B cell (primary cell): ENCODE results near the gene MAPK8. TPM values are rescaled to one million over a fixed set of nuclear protein-coding genes. Genes with fewer than 3 reads are reported as not detected.
A peak's percentile ranks its signal among the peaks of the same experiment; 100 is the strongest.
"Not testable (repeated sequence)": the region's sequence is repeated elsewhere in the genome, so short reads cannot be mapped to it uniquely, and the experiment has no call there.

Experiments
- ATAC-seq: fragments of 200-7000 bp; cut with Tn5 transposase; one replicate; pipeline ENCODE4 v1.10.0; 2021; ENCODE audit warnings: low read depth, mild to moderate bottlenecking, moderate number of reproducible peaks, moderate library complexity
- CTCF ChIA-PET: fragments of 350-600 bp; sonication (Branson Sonifier 250); formaldehyde crosslinking; loops from one replicate; lab custom pipeline; 2021; ENCODE audit warnings: antibody characterized with exemption, inconsistent platforms; lab: Charles Lee
- POLR2A ChIA-PET: fragments of 350-600 bp; sonication (Branson Sonifier 250); formaldehyde crosslinking; loops from one replicate; lab custom pipeline; 2021; ENCODE audit warnings: antibody characterized with exemption; lab: Charles Lee
- DNase-seq: peaks from one replicate; pipeline ENCODE4 v3.0.0; 2013
- H2AFZ ChIP-seq: 2 replicates; pipeline ENCODE4 v1.6.1; 2012; ENCODE audit warnings: mild to moderate bottlenecking, low read depth, low read length; ENCODE audit not compliant: insufficient read depth, poor library complexity, severe bottlenecking
- H3K27ac ChIP-seq, 2 donors: 1 replicate in 1 of 2; 2 replicates in 1 of 2; pipeline ENCODE4 v1.5.1; 2012 to 2013; ENCODE audit warnings: low read length in 2 of 2, mild to moderate bottlenecking in 2 of 2, moderate library complexity in 1 of 2
- H3K27me3 ChIP-seq, 4 experiments: fragments of 200-600 bp in 1 of 4; sonication (generic) in 1 of 4; replicated peaks in 1 of 4; 1 replicate in 2 of 4; 2 replicates in 2 of 4; pipeline versions ENCODE4 v1.6.1 to v1.7.0; 2013 to 2016; ENCODE audit warnings: low read length in 3 of 4, mild to moderate bottlenecking in 2 of 4, mixed read lengths in 1 of 4, moderate library complexity in 1 of 4; ENCODE audit not compliant: insufficient read depth in 4 of 4, control insufficient read depth in 3 of 4; ENCODE audit errors: control extremely low read depth in 1 of 4
- H3K36me3 ChIP-seq, 2 experiments: replicated peaks in 1 of 2; 1 replicate in 1 of 2; 2 replicates in 1 of 2; pipeline versions ENCODE4 v1.6.1 to v1.7.1; 2013; ENCODE audit warnings: low read length in 1 of 2; ENCODE audit not compliant: insufficient read depth in 2 of 2, control insufficient read depth in 1 of 2; ENCODE audit errors: control extremely low read depth in 1 of 2, extremely low read depth in 1 of 2
- H3K4me1 ChIP-seq, 2 donors: fragments of 200-600 bp in 1 of 2; sonication (generic) in 1 of 2; 1 replicate in 1 of 2; 2 replicates in 1 of 2; pipeline versions ENCODE4 v1.5.1 to v1.6.1; 2013 to 2017; ENCODE audit warnings: low read length in 2 of 2; ENCODE audit not compliant: control insufficient read depth in 2 of 2, insufficient read depth in 2 of 2
- H3K4me2 ChIP-seq: replicated peaks from 2 replicates; pipeline ENCODE3; 2012; ENCODE audit warnings: mild to moderate bottlenecking, low read depth, low read length; ENCODE audit not compliant: poor library complexity, severe bottlenecking
- H3K4me3 ChIP-seq, 5 experiments: fragments of 200-600 bp in 1 of 5; sonication (generic) in 1 of 5; 1 replicate in 3 of 5; 2 replicates in 2 of 5; pipeline versions ENCODE4 v1.5.1 to v1.7.0; 2011 to 2016; ENCODE audit warnings: low read length in 4 of 5, mild to moderate bottlenecking in 4 of 5, low read depth in 2 of 5, control low read depth in 1 of 5, moderate library complexity in 1 of 5; ENCODE audit not compliant: insufficient read depth in 1 of 5; ENCODE audit errors: control extremely low read depth in 1 of 5, extremely low read depth in 1 of 5
- H3K79me2 ChIP-seq: fragments of 200-600 bp; sonication (generic); one replicate; pipeline ENCODE4 v1.6.0; 2016; ENCODE audit warnings: low read length; ENCODE audit not compliant: control insufficient read depth, insufficient read depth
- H3K9ac ChIP-seq: fragments of 200-600 bp; sonication (generic); 2 replicates; pipeline ENCODE4 v1.6.1; 2017; ENCODE audit warnings: mild to moderate bottlenecking, low read length, moderate library complexity
- H3K9me3 ChIP-seq, 3 donors: one replicate each; pipeline versions ENCODE4 v1.6.1 to v1.7.1; 2013; ENCODE audit warnings: low read length in 2 of 3; ENCODE audit not compliant: control insufficient read depth in 2 of 3, insufficient read depth in 1 of 3; ENCODE audit errors: control extremely low read depth in 1 of 3
- H4K20me1 ChIP-seq: 2 replicates; pipeline ENCODE4 v1.6.0; 2012; ENCODE audit warnings: mild to moderate bottlenecking, low read length; ENCODE audit not compliant: insufficient read depth, control insufficient read depth, poor library complexity, severe bottlenecking
- H3K27ac Mint-ChIP-seq: one replicate; pipeline ENCODE4 v1.8.0; 2021; ENCODE audit warnings: mixed read lengths
- H3K27me3 Mint-ChIP-seq: one replicate; pipeline ENCODE4 v1.8.0; 2021; ENCODE audit warnings: mixed read lengths
- H3K4me1 Mint-ChIP-seq: one replicate; pipeline ENCODE4 v1.8.0; 2021; ENCODE audit warnings: mixed read lengths
- H3K4me3 Mint-ChIP-seq: one replicate; pipeline ENCODE4 v1.8.0; 2021; ENCODE audit warnings: mixed read lengths
- H3K9me3 Mint-ChIP-seq: one replicate; pipeline ENCODE4 v1.8.0; 2022; ENCODE audit warnings: mixed read lengths; ENCODE audit not compliant: insufficient read depth
- CTCF ChIP-seq: fragments of 200-600 bp; IDR thresholded peaks from one replicate; pipeline ENCODE4 v1.8.0; 2022; ENCODE audit warnings: antibody characterized with exemption, mild to moderate bottlenecking
- EZH2 ChIP-seq: IDR thresholded peaks from 2 replicates; pipeline ENCODE4 v1.6.1; 2012; ENCODE audit warnings: borderline replicate concordance, low read depth, mild to moderate bottlenecking, moderate library complexity, low read length; ENCODE audit not compliant: insufficient read depth, poor library complexity, severe bottlenecking
- WGBS: methylation state at CpG from one replicate; pipeline ENCODE4 v1.1.5; 2013; ENCODE audit warnings: missing lambda C conversion rate; ENCODE audit not compliant: insufficient coverage; 5-methylcytosine and 5-hydroxymethylcytosine counted together
- intact Hi-C: fragments of 100-400 bp; cut with micrococcal nuclease; formaldehyde crosslinking; loops from one replicate; pipeline ENCODE4 v1.10.0; 2022
- polyA plus RNA-seq: library from polyadenylated mRNA; depleted of rRNA; stranded (reverse); fragments of >200 nt; gene quantifications from 2 replicates; pipeline ENCODE4 v1.2.3, GENCODE V29; 2012
- total RNA-seq, 2 donors: library from RNA; stranded (reverse); fragments of 120-200 nt in 1 of 2; gene quantifications; 1 replicate in 1 of 2; 2 replicates in 1 of 2; pipeline versions ENCODE4 v1.2.3 to v1.2.4, GENCODE V29; 2013 to 2022

Gene MAPK8
- total and polyA plus RNA-seq, 2 donors (not counting 1 experiment from before 2014, with no cell fraction given): 13.7 to 40.0 TPM

GRCh38 chr10:48279081-48279751, 27.3 kb upstream of the MAPK8 start:
- Mint-ChIP-seq H3K27ac (peak overlapping the region; percentile 78), H3K4me3 (peak overlapping the region; percentile 30), H3K27me3 (no peaks in the 10 kb centered on the region), H3K9me3 (peaks cover 7% of the 10 kb centered on the region), H3K4me1 (peaks cover 19% of the 10 kb centered on the region)
- ChIA-PET CTCF (interaction anchor here (1.4 kb wide), 1 partner anchor 1255 kb away, joined by 3 read pairs; no protein-coding TSS in a partner anchor), POLR2A (no interaction called here)
- DNase-seq: peak; percentile 18
- no peaks in the 10 kb centered on the region for H3K4me1 ChIP-seq
- H3K4me2 ChIP-seq: no peak overlapping the region
- H3K9ac ChIP-seq: no peak overlapping the region
- ATAC-seq: peak; percentile 60
- WGBS: 80% methylated on average over 2 of the region's 2 CpGs
- H3K4me3 ChIP-seq: no peak overlapping the region
- H3K36me3 ChIP-seq: no peaks in the 10 kb centered on the region
- H3K27ac ChIP-seq: no peak overlapping the region
- no peaks in the 10 kb centered on the region for H3K79me2 ChIP-seq
- TF ChIP-seq EZH2: no peak
- TF ChIP-seq CTCF: no peak
- intact Hi-C loops: no loop called here
- H4K20me1 ChIP-seq: no peaks in the 10 kb centered on the region
- peaks cover 2 to 9% (median 5%) of the 10 kb centered on the region in 3 donors for H3K9me3 ChIP-seq
- no peaks in the 10 kb centered on the region for H3K27me3 ChIP-seq
- no peak overlapping the region for H2AFZ ChIP-seq

GRCh38 chr10:48281697-48282096, 24.8 kb upstream of the MAPK8 start:
- H3K4me3 ChIP-seq, H3K9ac ChIP-seq, intact Hi-C loops, H3K4me2 ChIP-seq, ATAC-seq, H3K27ac Mint-ChIP-seq, H3K36me3 ChIP-seq, H2AFZ ChIP-seq, H3K4me1 ChIP-seq, H3K27ac ChIP-seq, POLR2A ChIA-PET, H4K20me1 ChIP-seq, H3K27me3 ChIP-seq, H3K27me3 Mint-ChIP-seq, H3K79me2 ChIP-seq, DNase-seq, H3K4me3 Mint-ChIP-seq: not testable (repeated sequence)
- CTCF ChIA-PET: interaction anchor here (0.9 kb wide), 1 partner anchor 8 kb away, joined by 3 read pairs; no protein-coding TSS in a partner anchor
- peaks cover 10% of the 10 kb centered on the region for H3K9me3 Mint-ChIP-seq
- peaks cover 2 to 20% (median 5%) of the 10 kb centered on the region in 3 donors for H3K9me3 ChIP-seq
- 100% methylated on average over 1 of the region's 4 CpGs for WGBS
- peaks cover 22% of the 10 kb centered on the region for H3K4me1 Mint-ChIP-seq
